Measurements from ENCODE around the gene LMAN2.

- TF ChIP-seq CTCF (IDR thresholded peaks at IDR 0.05) (no peak), POLR2A (IDR thresholded peaks at IDR 0.05) (no peak)
Measured at GRCh38 chr5:177353093-177353492, 1.6 kb upstream of the LMAN2 start.

All from right lobe of liver (tissue), 4 donors.